Keratinocyte (primary cell): ENCODE results near the gene RARRES1. TPM values are rescaled to one million over a fixed set of nuclear protein-coding genes. Genes with fewer than 3 reads are reported as not detected.

Source experiments
- DNase-seq: peaks from one replicate; pipeline ENCODE4 v3.0.0-alpha.2; 2011; ENCODE audit warnings: low read depth, missing footprints, low spot score
- FAIRE-seq: peaks from 2 replicates; lab custom pipeline; 2011; peaks lifted over from hg19 to GRCh38; lab: Jason Lieb, UNC
- H2AFZ ChIP-seq: 2 replicates; pipeline ENCODE4 v1.6.0; 2012; ENCODE audit warnings: low read length, control low read depth, inconsistent platforms; ENCODE audit not compliant: control insufficient read depth
- H3K27ac ChIP-seq: 2 replicates; pipeline ENCODE4 v1.5.1; 2011; ENCODE audit warnings: low read length; ENCODE audit not compliant: control insufficient read depth, insufficient read depth
- H3K27me3 ChIP-seq: 3 replicates; pipeline ENCODE4 v1.6.0; 2011; ENCODE audit warnings: low read length; ENCODE audit not compliant: control insufficient read depth, insufficient read depth; ENCODE audit errors: extremely low read depth
- H3K36me3 ChIP-seq, 2 experiments: 2 replicates in 1 of 2; 3 replicates in 1 of 2; pipeline ENCODE4 v1.5.1; 2011; ENCODE audit warnings: low read length in 2 of 2, mild to moderate bottlenecking in 1 of 2; ENCODE audit not compliant: control insufficient read depth in 2 of 2, insufficient read depth in 2 of 2; ENCODE audit errors: extremely low read depth in 1 of 2
- H3K4me1 ChIP-seq: 3 replicates; pipeline ENCODE4 v1.5.1; 2011; ENCODE audit warnings: low read length; ENCODE audit not compliant: control insufficient read depth, insufficient read depth; ENCODE audit errors: extremely low read depth
- H3K4me2 ChIP-seq: 3 replicates; pipeline ENCODE4 v1.6.0; 2011; ENCODE audit warnings: low read depth, low read length; ENCODE audit not compliant: control insufficient read depth, insufficient read depth; ENCODE audit errors: extremely low read depth
- H3K4me3 ChIP-seq, 3 experiments: fragments of 200-600 bp in 1 of 3; sonication (generic) in 1 of 3; 2 replicates in 2 of 3; 3 replicates in 1 of 3; pipeline ENCODE4 v1.5.1; 2011 to 2016; ENCODE audit warnings: low read length in 3 of 3, mild to moderate bottlenecking in 3 of 3, control low read depth in 2 of 3, inconsistent platforms in 1 of 3, low read depth in 1 of 3, mixed read lengths in 1 of 3, mixed run types in 1 of 3, moderate library complexity in 1 of 3; ENCODE audit not compliant: control insufficient read depth in 2 of 3, insufficient read depth in 2 of 3; ENCODE audit errors: extremely low read depth in 1 of 3
- H3K79me2 ChIP-seq: 2 replicates; pipeline ENCODE4 v1.6.0; 2012; ENCODE audit warnings: low read length; ENCODE audit not compliant: control insufficient read depth, insufficient read depth
- H3K9ac ChIP-seq: 3 replicates; pipeline ENCODE4 v1.6.0; 2011; ENCODE audit warnings: low read length; ENCODE audit not compliant: control insufficient read depth, insufficient read depth; ENCODE audit errors: extremely low read depth
- H3K9me1 ChIP-seq: 3 replicates; pipeline ENCODE4 v1.6.0; 2011; ENCODE audit warnings: low read length; ENCODE audit not compliant: control insufficient read depth, insufficient read depth; ENCODE audit errors: extremely low read depth
- H3K9me3 ChIP-seq: 2 replicates; pipeline ENCODE4 v1.5.1; 2012; ENCODE audit warnings: low read depth, low read length; ENCODE audit not compliant: control insufficient read depth
- H4K20me1 ChIP-seq: 3 replicates; pipeline ENCODE4 v1.6.0; 2011; ENCODE audit warnings: low read length; ENCODE audit not compliant: control insufficient read depth, insufficient read depth; ENCODE audit errors: extremely low read depth
- EZH2 ChIP-seq: IDR thresholded peaks from one replicate; pipeline ENCODE4 v1.6.1; 2012; ENCODE audit warnings: inconsistent platforms, mild to moderate bottlenecking, low read length, moderate library complexity
- dilution Hi-C: fragments of 300-500 bp; cut with MboI; formaldehyde crosslinking; loops from one replicate; pipeline ENCODE4 v1.7.0; 2020; ENCODE audit warnings: low sequenced_read_pairs; ENCODE audit not compliant: extremely low pct_ligation_motif_present
- polyA plus RNA-seq, 5 experiments: library from polyadenylated mRNA; depleted of rRNA in 3 of 5; stranded (reverse) in 3 of 5; stranded (forward) in 1 of 5; unstranded in 1 of 5; fragments of >200 nt; gene quantifications; 1 replicate in 1 of 5; 2 replicates in 3 of 5; 3 replicates in 1 of 5; pipeline versions ENCODE4 v1.2.1 to v1.2.3, GENCODE V29; 2011 to 2012; ENCODE audit warnings: missing spikeins in 2 of 5, low read depth in 1 of 5, low replicate concordance in 1 of 5
- TF ChIP-seq, protein P1 (sequence below), 3 experiments: IDR thresholded peaks in 1 of 3; conservative IDR thresholded peaks in 1 of 3; optimal IDR thresholded peaks in 1 of 3; 2 replicates in 2 of 3; 3 replicates in 1 of 3; pipeline versions ENCODE3 to v1.5.1; 2011; ENCODE audit warnings: low read length in 3 of 3, mild to moderate bottlenecking in 3 of 3, moderate library complexity in 2 of 3, control low read depth in 1 of 3, inconsistent platforms in 1 of 3; ENCODE audit not compliant: insufficient read depth in 2 of 3; ENCODE audit errors: extremely low read depth in 1 of 3

The RARRES1 gene
- polyA plus RNA-seq, 1 donor (not counting 4 experiments of a cell fraction or from before 2014, with no cell fraction given) = not detected

- H3K4me2 ChIP-seq = no peak overlapping the region
- no peak overlapping the region for H2AFZ ChIP-seq
- peaks cover 1 to 4% of the 10 kb centered on the region in 2 experiments for H3K36me3 ChIP-seq
- no peaks in the 10 kb centered on the region for H3K4me1 ChIP-seq
- dilution Hi-C loops = no loop called here
- H3K27me3 ChIP-seq = no peaks in the 10 kb centered on the region
- TF ChIP-seq EZH2 = no peak
- TF ChIP-seq, protein P1, sequence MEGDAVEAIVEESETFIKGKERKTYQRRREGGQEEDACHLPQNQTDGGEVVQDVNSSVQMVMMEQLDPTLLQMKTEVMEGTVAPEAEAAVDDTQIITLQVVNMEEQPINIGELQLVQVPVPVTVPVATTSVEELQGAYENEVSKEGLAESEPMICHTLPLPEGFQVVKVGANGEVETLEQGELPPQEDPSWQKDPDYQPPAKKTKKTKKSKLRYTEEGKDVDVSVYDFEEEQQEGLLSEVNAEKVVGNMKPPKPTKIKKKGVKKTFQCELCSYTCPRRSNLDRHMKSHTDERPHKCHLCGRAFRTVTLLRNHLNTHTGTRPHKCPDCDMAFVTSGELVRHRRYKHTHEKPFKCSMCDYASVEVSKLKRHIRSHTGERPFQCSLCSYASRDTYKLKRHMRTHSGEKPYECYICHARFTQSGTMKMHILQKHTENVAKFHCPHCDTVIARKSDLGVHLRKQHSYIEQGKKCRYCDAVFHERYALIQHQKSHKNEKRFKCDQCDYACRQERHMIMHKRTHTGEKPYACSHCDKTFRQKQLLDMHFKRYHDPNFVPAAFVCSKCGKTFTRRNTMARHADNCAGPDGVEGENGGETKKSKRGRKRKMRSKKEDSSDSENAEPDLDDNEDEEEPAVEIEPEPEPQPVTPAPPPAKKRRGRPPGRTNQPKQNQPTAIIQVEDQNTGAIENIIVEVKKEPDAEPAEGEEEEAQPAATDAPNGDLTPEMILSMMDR (optimal IDR thresholded peaks at IDR 0.05 in 1 of 3, IDR thresholded peaks at IDR 0.05 in 1 of 3, conservative IDR thresholded peaks at IDR 0.05 in 1 of 3; ENCODE audit: extremely low read depth in 1 of 3, insufficient read depth in 2 of 3, low read length in 3 of 3) = no peak
- no peak overlapping the region for H3K9ac ChIP-seq
- FAIRE-seq = no peak
- no peaks in the 10 kb centered on the region for H3K9me3 ChIP-seq
- no peak overlapping the region for H3K27ac ChIP-seq
- no peak for DNase-seq
- H3K9me1 ChIP-seq = no peaks in the 10 kb centered on the region
- no peaks in the 10 kb centered on the region for H4K20me1 ChIP-seq
- H3K79me2 ChIP-seq = no peaks in the 10 kb centered on the region
- H3K4me3 ChIP-seq = no peak overlapping the region
These were observed 28.7 kb downstream of the RARRES1 start for GRCh38 chr3:158703566-158703965.

- no peaks in the 10 kb centered on the region for H3K9me1 ChIP-seq
- no peak for TF ChIP-seq EZH2
- TF ChIP-seq, protein P1 (optimal IDR thresholded peaks at IDR 0.05 in 1 of 3, IDR thresholded peaks at IDR 0.05 in 1 of 3, conservative IDR thresholded peaks at IDR 0.05 in 1 of 3; ENCODE audit: extremely low read depth in 1 of 3, insufficient read depth in 2 of 3, low read length in 3 of 3) = no peak
- H3K79me2 ChIP-seq = no peaks in the 10 kb centered on the region
- dilution Hi-C loops = no loop called here
- no peaks in the 10 kb centered on the region for H3K9me3 ChIP-seq
- H4K20me1 ChIP-seq = no peaks in the 10 kb centered on the region
- FAIRE-seq (no peak), DNase-seq (no peak)
- no peak overlapping the region for H2AFZ ChIP-seq
- H3K9ac ChIP-seq = no peak overlapping the region
- no peaks in the 10 kb centered on the region for H3K4me1 ChIP-seq
- no peak overlapping the region for H3K4me3 ChIP-seq
- H3K4me2 ChIP-seq = no peak overlapping the region
- H3K36me3 ChIP-seq = peaks cover 1 to 4% of the 10 kb centered on the region in 2 experiments
- no peak overlapping the region for H3K27ac ChIP-seq
- no peaks in the 10 kb centered on the region for H3K27me3 ChIP-seq
These were observed 29.3 kb downstream of the RARRES1 start for GRCh38 chr3:158702815-158703481.
